Heart right ventricle (tissue), 16 donors: ENCODE results near the gene XIRP1. TPM values are rescaled to one million over a fixed set of nuclear protein-coding genes. Genes with fewer than 3 reads are reported as not detected.

Experiments
- ATAC-seq, 8 donors: fragments of 200-7000 bp; cut with Tn5 transposase; one replicate each; pipeline ENCODE4 v1.9.1; 2020; ENCODE audit warnings: mild to moderate bottlenecking in 8 of 8, moderate library complexity in 8 of 8, moderate number of reproducible peaks in 1 of 8
- DNase-seq, 2 donors: peaks; one replicate each; pipeline ENCODE4 v3.0.0-alpha.2; 2020
- H3K27ac ChIP-seq, 10 donors: fragments of 200-600 bp; sonication (generic) in 2 of 10; one replicate each; pipeline versions ENCODE4 v1.5.0 to v1.8.0; 2020 to 2022; ENCODE audit warnings: mild to moderate bottlenecking in 3 of 10
- H3K27me3 ChIP-seq, 7 donors: fragments of 200-600 bp; one replicate each; pipeline ENCODE4 v1.8.0; 2021 to 2022; ENCODE audit warnings: mild to moderate bottlenecking in 2 of 7
- H3K36me3 ChIP-seq, 9 donors: fragments of 200-600 bp; sonication (generic) in 1 of 9; one replicate each; pipeline versions ENCODE4 v1.5.0 to v1.8.0; 2020 to 2022; ENCODE audit warnings: mild to moderate bottlenecking in 2 of 9
- H3K4me1 ChIP-seq, 9 donors: fragments of 200-600 bp; sonication (generic) in 1 of 9; one replicate each; pipeline versions ENCODE4 v1.5.0 to v1.8.0; 2020 to 2022; ENCODE audit warnings: mild to moderate bottlenecking in 4 of 9
- H3K4me3 ChIP-seq, 10 donors: fragments of 200-600 bp; sonication (generic) in 2 of 10; one replicate each; pipeline versions ENCODE4 v1.5.0 to v1.8.0; 2020 to 2022; ENCODE audit warnings: mild to moderate bottlenecking in 7 of 10, moderate library complexity in 2 of 10
- H3K9me3 ChIP-seq, 11 donors: fragments of 200-600 bp in 10 of 11; sonication (generic) in 2 of 11; one replicate each; pipeline versions ENCODE4 v1.5.0 to v1.8.0; 2013 to 2022; ENCODE audit warnings: mild to moderate bottlenecking in 2 of 11, control low read depth in 1 of 11, moderate library complexity in 1 of 11
- WGBS, 2 donors: extraction: QIAGEN DNeasy Blood & Tissue Kit; methylation state at CpG; one replicate each; pipeline ENCODE4 v1.1.7; 2013; ENCODE audit warnings: inconsistent platforms in 1 of 2; 5-methylcytosine and 5-hydroxymethylcytosine counted together
- intact Hi-C, 10 donors: fragments of 100-400 bp; cut with DNase I; formaldehyde crosslinking; loops; one replicate each; pipeline versions ENCODE4 v1.11.1 to v1.14.2; 2022
- polyA plus RNA-seq, 2 donors: library from polyadenylated mRNA; stranded (reverse); fragments of 200-250 nt; gene quantifications; one replicate each; pipeline ENCODE4 v1.2.3, GENCODE V29; 2013
- total RNA-seq, 10 donors: library from RNA; stranded (reverse); fragmentation: NEBNext Ultra II Directional in 3 of 10; extraction: Animal tissue kit (Norgen Biotek cat#: 25700) in 3 of 10; gene quantifications; one replicate each; pipeline versions ENCODE4 v1.2.1 to v1.2.4, GENCODE V29; 2021 to 2023
- TF ChIP-seq, protein P1 (sequence below), 9 donors: fragments of 200-600 bp; sonication (generic) in 2 of 9; IDR thresholded peaks; one replicate each; pipeline versions ENCODE4 v1.5.0 to v1.8.0; 2021 to 2022; ENCODE audit warnings: antibody characterized with exemption in 9 of 9, mild to moderate bottlenecking in 5 of 9, moderate library complexity in 1 of 9
- donor health status: Arrhythmogenic right ventricular cardiomyopathy.
- donor health status: ischemic (EF 13 %, LVEDD 7.1; RV severe dilation, severe dysfunction).
- donor health status: healthy with polysubstance abuse.
- donor health status: DM: no; HTN: yes; CAD: no.
- donor health status: DM: no; HTN: no; CAD: no.
- donor health status: ischemic (EF 25% LVEDD 6.9; RV normal size, moderate dysfunction).
- donor health status: ischemic (EF 25% LVEDD 5.7; RV mildly dilated, moderate dysfunction).
- donor health status: healthy.
- donor health status: DM: yes; HTN: yes; CAD: no.
- donor health status: Ischemic cardiomyopathy.
- donor health status: ischemic (EF 35%, LVEDD 5.7; RV mildly dilated, moderate dysfunction).
- donor health status: nonischemic (EF 11% LVEDD 7.7; RV severe dilation, severe dysfunction).
- donor health status: DM: yes; HTN: yes; CAD: no.
- donor health status: PGD.
- donor health status: ischemic (EF 29% LVEDD 5.4; RV normal size, mild dysfunction).
- donor health status: nonischemic (EF 23%, LVEDD 6.1; RV moderate dilation, normal function).

XIRP1 gene
- total and polyA plus RNA-seq, 12 donors, result 277 to 1,691 (median 575) TPM

DNA sequence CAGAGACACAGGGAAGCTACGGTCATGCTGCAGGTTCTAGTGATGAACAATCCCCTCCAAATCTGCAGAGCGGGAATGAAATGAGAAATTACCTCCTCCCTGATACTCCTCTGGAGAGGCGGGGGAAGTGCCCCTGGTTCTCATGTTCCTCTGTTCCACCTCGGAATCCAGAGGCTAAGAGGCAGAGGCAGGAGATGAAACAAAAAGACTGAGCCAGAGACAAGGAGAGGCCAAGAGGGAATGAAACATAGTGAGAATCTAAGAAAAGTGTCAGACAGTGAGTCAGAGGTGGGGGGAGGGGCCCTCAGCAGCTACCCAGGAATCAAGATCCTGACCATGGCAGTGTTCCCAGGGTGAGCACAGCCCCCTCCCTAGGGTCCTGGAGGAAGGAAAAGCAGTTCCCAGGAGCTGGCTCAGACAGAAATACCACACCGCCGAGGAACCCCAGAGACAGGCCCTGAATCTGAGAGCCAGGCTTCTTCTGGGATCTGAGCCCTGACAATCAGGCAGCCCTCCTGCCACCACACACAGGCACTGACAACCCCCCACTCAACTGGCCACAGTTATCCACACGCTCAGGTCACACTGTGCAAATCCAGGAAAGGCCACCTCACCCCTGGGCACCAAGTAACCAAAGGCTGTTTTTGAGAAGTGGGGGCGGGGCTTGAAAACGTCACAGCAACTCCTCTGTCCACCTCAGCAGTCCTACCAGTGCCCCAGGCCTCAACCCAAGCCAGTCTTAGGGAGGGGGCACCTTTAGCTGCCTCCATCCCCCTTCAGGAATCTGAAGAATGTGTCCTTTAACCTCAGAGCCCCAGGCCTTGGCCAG, 41.4 kb downstream of the XIRP1 start:
- TF ChIP-seq, protein P1, sequence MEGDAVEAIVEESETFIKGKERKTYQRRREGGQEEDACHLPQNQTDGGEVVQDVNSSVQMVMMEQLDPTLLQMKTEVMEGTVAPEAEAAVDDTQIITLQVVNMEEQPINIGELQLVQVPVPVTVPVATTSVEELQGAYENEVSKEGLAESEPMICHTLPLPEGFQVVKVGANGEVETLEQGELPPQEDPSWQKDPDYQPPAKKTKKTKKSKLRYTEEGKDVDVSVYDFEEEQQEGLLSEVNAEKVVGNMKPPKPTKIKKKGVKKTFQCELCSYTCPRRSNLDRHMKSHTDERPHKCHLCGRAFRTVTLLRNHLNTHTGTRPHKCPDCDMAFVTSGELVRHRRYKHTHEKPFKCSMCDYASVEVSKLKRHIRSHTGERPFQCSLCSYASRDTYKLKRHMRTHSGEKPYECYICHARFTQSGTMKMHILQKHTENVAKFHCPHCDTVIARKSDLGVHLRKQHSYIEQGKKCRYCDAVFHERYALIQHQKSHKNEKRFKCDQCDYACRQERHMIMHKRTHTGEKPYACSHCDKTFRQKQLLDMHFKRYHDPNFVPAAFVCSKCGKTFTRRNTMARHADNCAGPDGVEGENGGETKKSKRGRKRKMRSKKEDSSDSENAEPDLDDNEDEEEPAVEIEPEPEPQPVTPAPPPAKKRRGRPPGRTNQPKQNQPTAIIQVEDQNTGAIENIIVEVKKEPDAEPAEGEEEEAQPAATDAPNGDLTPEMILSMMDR (IDR thresholded peaks at IDR 0.05), result no peak
- H3K27ac ChIP-seq, result peak overlapping the region; percentile 97 to 100 (median 100)
- intact Hi-C loops, result no loop called here
- H3K4me3 ChIP-seq, result peak overlapping the region; percentile 77 to 99 (median 96)
- peaks cover 0 to 8% (median 3%) of the 10 kb centered on the region in 9 donors for H3K36me3 ChIP-seq
- H3K4me1 ChIP-seq, result peaks cover 39 to 81% (median 70%) of the 10 kb centered on the region in 9 donors
- peak; percentile 80 to 92 for DNase-seq
- H3K9me3 ChIP-seq, result no peaks in the 10 kb centered on the region
- 26 to 29% methylated on average over 9 of the region's 9 CpGs for WGBS, 2 donors
- no peaks in the 10 kb centered on the region for H3K27me3 ChIP-seq
- peak; percentile 10 to 53 (median 38) for ATAC-seq

DNA sequence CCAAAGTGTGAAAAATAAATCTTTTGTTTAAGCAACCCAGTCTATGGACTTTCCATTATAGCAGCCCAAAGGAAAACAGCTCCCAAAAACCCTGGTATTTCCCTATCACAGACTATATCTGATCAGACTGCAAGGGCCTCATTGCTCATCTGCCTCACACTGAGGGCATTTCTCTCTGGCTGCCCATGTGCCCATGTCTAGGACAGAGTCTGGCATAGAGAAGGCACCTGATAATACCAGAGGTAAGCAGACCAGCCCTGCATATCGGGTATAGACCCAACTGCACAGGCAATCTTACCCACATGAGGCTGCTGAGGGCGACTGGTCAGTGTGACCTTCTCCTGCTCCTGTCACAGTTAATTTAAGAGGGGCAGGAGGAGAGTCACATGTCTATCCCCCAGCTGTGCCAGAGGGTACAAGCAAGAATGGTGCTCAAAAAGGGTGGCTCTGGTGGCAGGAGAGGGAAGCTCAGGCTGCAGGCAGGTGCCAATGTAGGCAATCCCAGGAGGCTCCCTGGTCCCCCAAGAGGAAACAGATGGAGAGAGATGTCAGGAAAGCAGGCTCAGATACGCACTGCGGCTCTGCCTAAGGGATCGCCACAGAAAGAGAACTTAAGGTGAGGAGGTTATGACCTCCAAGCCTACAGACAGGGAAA, 42.1 kb downstream of the XIRP1 start:
- Histone ChIP-seq H3K27ac (peak overlapping the region; percentile 97 to 100 (median 100)), H3K4me3 (peak overlapping the region in 9 of 10 donors; percentile 90 to 99 (median 96)), H3K4me1 (peaks cover 43 to 86% (median 76%) of the 10 kb centered on the region in 9 donors), H3K36me3 (peaks cover 0 to 15% (median 11%) of the 10 kb centered on the region in 9 donors), H3K9me3 (no peaks in the 10 kb centered on the region), H3K27me3 (no peaks in the 10 kb centered on the region)
- DNase-seq, result no peak
- TF ChIP-seq, protein P1 (IDR thresholded peaks at IDR 0.05), result peak in 1 of 9 donors; percentile 30
- 34% methylated on average over 5 of the region's 5 CpGs for WGBS, 2 donors
- intact Hi-C loops, result no loop called here
- ATAC-seq, result no peak

DNA sequence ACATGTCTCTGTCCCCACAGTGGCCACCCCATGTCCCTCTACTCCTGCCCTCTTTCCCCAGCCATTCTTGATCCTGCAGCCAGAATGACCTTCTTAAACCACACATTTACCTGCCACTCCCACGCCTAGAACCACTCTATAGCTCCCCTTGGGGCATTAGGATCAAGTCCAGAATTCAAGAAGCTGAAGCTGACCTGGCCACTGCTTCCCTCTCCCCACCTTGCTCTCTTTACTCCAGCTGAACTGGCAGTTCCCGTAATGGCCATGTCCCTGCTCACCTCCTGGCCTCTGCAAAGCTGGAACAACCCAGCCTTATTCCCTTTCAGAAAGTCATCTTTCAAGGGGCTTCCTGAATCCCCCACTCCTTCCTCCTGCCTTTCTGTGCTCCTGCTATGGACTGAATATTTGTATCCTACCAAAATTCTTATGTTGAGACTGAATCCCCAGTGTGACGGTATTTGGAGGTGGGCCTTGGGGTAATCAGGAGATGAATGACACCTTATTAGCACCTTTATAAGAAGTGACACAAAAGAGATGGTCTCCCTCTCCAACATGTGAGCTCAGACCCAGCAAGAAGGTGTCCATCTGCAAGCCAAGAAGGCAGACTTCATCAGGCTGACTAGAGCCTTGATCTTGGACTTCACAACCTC, 42.8 kb downstream of the XIRP1 start:
- 81 to 87% methylated on average over 3 of the region's 3 CpGs for WGBS, 2 donors
- peak overlapping the region in 9 of 10 donors; percentile 12 to 100 (median 100) for H3K27ac ChIP-seq

More for the DNA sequence above, 42.8 kb downstream of the XIRP1 start:
- no peak for DNase-seq
- H3K4me1 ChIP-seq, result peaks cover 43 to 86% (median 76%) of the 10 kb centered on the region in 9 donors
- TF ChIP-seq, protein P1 (IDR thresholded peaks at IDR 0.05), result no peak
- H3K27me3 ChIP-seq, result no peaks in the 10 kb centered on the region
- no peaks in the 10 kb centered on the region for H3K9me3 ChIP-seq
- H3K36me3 ChIP-seq, result peaks cover 0 to 21% (median 17%) of the 10 kb centered on the region in 9 donors
- ATAC-seq, result no peak
- intact Hi-C loops, result loop anchor here in 2 of 10 donors (5.0 to 10.0 kb wide), 2 partner anchors 38 to 235 kb away; partner anchors contain the start of gene SLC25A38 (in 1 of the 2)
- H3K4me3 ChIP-seq, result peak overlapping the region in 3 of 10 donors; percentile 10 to 98 (median 90)
